Endothelial cell of umbilical vein (primary cell): ENCODE data around the gene ITIH4. TPM values are rescaled to one million over a fixed set of nuclear protein-coding genes. Genes with fewer than 3 reads are reported as not detected.

Experiments used
- Bru-seq: library from RNA; stranded (reverse); fragments of 400-500 nt; gene quantifications from one replicate; lab custom pipeline; 2021; lab: Mats Ljungman, UMichigan
- BruChase-seq, 2 experiments: library from RNA; stranded (reverse); fragments of 400-500 nt; gene quantifications; one replicate each; lab custom pipeline; 2021; lab: Mats Ljungman, UMichigan
- BruUV-seq: library from RNA; stranded (reverse); fragments of 400-500 nt; replicated peaks from 2 replicates; lab custom pipeline; 2021; lab: Mats Ljungman, UMichigan
- CTCF ChIA-PET: fragments of 300-600, 350-600 bp; sonication (Branson Sonifier 250); formaldehyde crosslinking; loops from one replicate; lab custom pipeline; 2021; ENCODE audit warnings: antibody characterized with exemption, inconsistent platforms; lab: Charles Lee
- POLR2A ChIA-PET: fragments of 300-600, 350-600 bp; sonication (Branson Sonifier 250); formaldehyde crosslinking; loops from one replicate; lab custom pipeline; 2021; ENCODE audit warnings: antibody characterized with exemption, inconsistent platforms; lab: Charles Lee
- DNase-seq: peaks from one replicate; pipeline ENCODE4 v3.0.0-alpha.2; 2011; ENCODE audit warnings: low read depth, low spot score
- FAIRE-seq: peaks from 2 replicates; lab custom pipeline; 2011; peaks lifted over from hg19 to GRCh38; lab: Jason Lieb, UNC
- H2AFZ ChIP-seq: 2 replicates; pipeline ENCODE4 v1.6.0; 2012; ENCODE audit warnings: low read depth, low read length, control low read depth, inconsistent platforms
- H3K27ac ChIP-seq: 2 replicates; pipeline ENCODE4 v1.5.1; 2011; ENCODE audit warnings: low read depth, mild to moderate bottlenecking, control low read depth, low read length, moderate library complexity; ENCODE audit not compliant: insufficient read depth
- H3K27me3 ChIP-seq, 2 experiments: 2 replicates each; pipeline versions ENCODE4 v1.6.0 to v1.6.1; 2011; ENCODE audit warnings: low read length in 2 of 2, mixed read lengths in 1 of 2; ENCODE audit not compliant: control insufficient read depth in 2 of 2, insufficient read depth in 2 of 2
- H3K36me3 ChIP-seq, 2 experiments: 2 replicates in 1 of 2; 3 replicates in 1 of 2; pipeline ENCODE4 v1.5.1; 2011; ENCODE audit warnings: low read length in 2 of 2, mild to moderate bottlenecking in 1 of 2, moderate library complexity in 1 of 2; ENCODE audit not compliant: control insufficient read depth in 2 of 2, insufficient read depth in 2 of 2; ENCODE audit errors: extremely low read depth in 1 of 2
- H3K4me1 ChIP-seq: 3 replicates; pipeline ENCODE4 v1.5.1; 2011; ENCODE audit warnings: mild to moderate bottlenecking, low read length; ENCODE audit not compliant: control insufficient read depth, insufficient read depth; ENCODE audit errors: extremely low read depth
- H3K4me2 ChIP-seq: 2 replicates; pipeline ENCODE4 v1.6.1; 2011; ENCODE audit warnings: low read length, control low read depth, mixed read lengths; ENCODE audit not compliant: insufficient read depth
- H3K4me3 ChIP-seq, 3 experiments: fragments of 200-600 bp in 1 of 3; sonication (generic), shearing (Covaris generic) in 1 of 3; replicated peaks in 1 of 3; 2 replicates each; pipeline ENCODE4 v1.5.1; 2011 to 2016; ENCODE audit warnings: control low read depth in 3 of 3, low read length in 3 of 3, mild to moderate bottlenecking in 2 of 3, inconsistent platforms in 1 of 3, low read depth in 1 of 3, moderate library complexity in 1 of 3; ENCODE audit not compliant: insufficient read depth in 1 of 3
- H3K79me2 ChIP-seq: 2 replicates; pipeline ENCODE4 v1.6.0; 2012; ENCODE audit warnings: low read length, inconsistent platforms; ENCODE audit not compliant: control insufficient read depth, insufficient read depth
- H3K9ac ChIP-seq: replicated peaks from 2 replicates; pipeline ENCODE3; 2011; ENCODE audit warnings: low read length, control low read depth; ENCODE audit not compliant: insufficient read depth; ENCODE audit errors: extremely low read depth
- H3K9me1 ChIP-seq: replicated peaks from 3 replicates; pipeline ENCODE4 v1.6.0; 2011; ENCODE audit warnings: mild to moderate bottlenecking, low read length; ENCODE audit not compliant: control insufficient read depth, insufficient read depth; ENCODE audit errors: extremely low read depth
- H3K9me3 ChIP-seq: replicated peaks from 2 replicates; pipeline ENCODE4 v1.5.1; 2012; ENCODE audit warnings: low read length, inconsistent platforms; ENCODE audit not compliant: control insufficient read depth, insufficient read depth
- H4K20me1 ChIP-seq: replicated peaks from 2 replicates; pipeline ENCODE3; 2011; ENCODE audit warnings: mild to moderate bottlenecking, low read length; ENCODE audit not compliant: control insufficient read depth, insufficient read depth; ENCODE audit errors: extremely low read depth
- CTCF ChIP-seq, 2 donors: IDR thresholded peaks; 1 replicate in 1 of 2; 2 replicates in 1 of 2; pipeline ENCODE4 v1.5.1; 2011; ENCODE audit warnings: low read length in 2 of 2, mild to moderate bottlenecking in 2 of 2, moderate library complexity in 2 of 2, control low read depth in 1 of 2, inconsistent platforms in 1 of 2, low read depth in 1 of 2; ENCODE audit not compliant: insufficient read depth in 1 of 2; ENCODE audit errors: extremely low read depth in 1 of 2
- EZH2 ChIP-seq: IDR thresholded peaks from 2 replicates; pipeline ENCODE4 v1.6.1; 2012; ENCODE audit warnings: borderline replicate concordance, low read depth, mild to moderate bottlenecking, moderate library complexity, low read length, inconsistent platforms; ENCODE audit not compliant: severe bottlenecking
- FOS ChIP-seq: IDR thresholded peaks from 2 replicates; pipeline ENCODE4 v1.6.1; 2011; ENCODE audit warnings: mild to moderate bottlenecking, low read length, moderate library complexity, borderline replicate concordance; ENCODE audit not compliant: insufficient read depth
- GATA2 ChIP-seq: IDR thresholded peaks from 2 replicates; pipeline ENCODE4 v1.7.0; 2011; ENCODE audit warnings: low read depth, mild to moderate bottlenecking, moderate library complexity, mixed read lengths, low read length; ENCODE audit not compliant: insufficient read length, insufficient read depth
- dilution Hi-C: fragments of 300-500 bp; cut with MboI; formaldehyde crosslinking; loops from one replicate; pipeline ENCODE4 v1.15.0; 2019; ENCODE audit warnings: low sequenced_read_pairs; ENCODE audit not compliant: extremely low pct_ligation_motif_present
- intact Hi-C: fragments of 100-400 bp; cut with micrococcal nuclease; formaldehyde crosslinking; loops from one replicate; pipeline ENCODE4 v1.10.0; 2022
- long read RNA-seq: library from polyadenylated mRNA; stranded (forward); transcript quantifications from one replicate; pipeline ENCODE4 v2.0.0, GENCODE V29; 2021
- polyA minus RNA-seq, 3 experiments: library from RNA; depleted of rRNA, polyadenylated mRNA; stranded (reverse); fragments of >200 nt; gene quantifications; 1 replicate in 1 of 3; 2 replicates in 2 of 3; pipeline ENCODE4 v1.2.3, GENCODE V29; 2011
- polyA plus RNA-seq, 4 experiments: library from polyadenylated mRNA; depleted of rRNA in 3 of 4; stranded (reverse) in 3 of 4; unstranded in 1 of 4; fragments of >200 nt; gene quantifications; 2 replicates each; pipeline versions ENCODE4 v1.2.1 to v1.2.3, GENCODE V29; 2011 to 2012; ENCODE audit warnings: missing spikeins in 1 of 4
- total RNA-seq: library from RNA; stranded (reverse); gene quantifications from 2 replicates; pipeline ENCODE4 v1.2.3, GENCODE V29; 2021
- TF ChIP-seq, protein P1 (sequence below): IDR thresholded peaks from 2 replicates; pipeline ENCODE4 v1.6.1; 2011; ENCODE audit not compliant: insufficient read depth, insufficient read length

Gene ITIH4
- total RNA-seq: 0.60 and 2.4 TPM in 2 replicates
- 0.17 and 0.46 TPM in 2 replicates for polyA plus RNA-seq
- 0.18 TPM in 1 of 2 replicates, not detected in the other for polyA plus RNA-seq (2011; cell fraction: cytosol; rRNA removed)
- polyA plus RNA-seq (2011; cell fraction: nucleus; rRNA removed): 5.5 and 7.1 TPM in 2 replicates
- not detected in 2 replicates for polyA plus RNA-seq (2012)
- 0.76 TPM in 1 of 2 replicates, not detected in the other for polyA minus RNA-seq
- 0.41 TPM for polyA minus RNA-seq (2011; cell fraction: cytosol; rRNA and poly(A)+ RNA removed)
- 1.9 and 4.4 TPM in 2 replicates for polyA minus RNA-seq (2011; cell fraction: nucleus; rRNA and poly(A)+ RNA removed)
- percentile 27 among the genes with signal in this experiment for Bru-seq, nascent RNA
- percentile 12 among the genes with signal in this experiment for BruChase-seq, experiment 1, labeled RNA remaining after a 6-hour chase
- percentile 25 among the genes with signal in this experiment for BruChase-seq, experiment 2, labeled RNA remaining after a 2-hour chase
- long read RNA-seq: 0 reads

- peaks cover 6% of the 10 kb centered on the region for H3K4me1 ChIP-seq
- FAIRE-seq: no peak
- H3K9ac ChIP-seq: no peak within 1 kb of the TSS
- no TSS peak for BruUV-seq
- H3K27me3 ChIP-seq: no peaks in the 10 kb centered on the region
- H3K9me1 ChIP-seq: no peaks in the 10 kb centered on the region
- dilution Hi-C loops: no loop called here
- ChIA-PET CTCF (interaction anchor here (0.9 to 2.4 kb wide), 3 partner anchors 10 to 15 kb away, joined by 3 to 12 read pairs (median 4); no protein-coding TSS in a partner anchor), POLR2A (no interaction called here)
- H2AFZ ChIP-seq: no peak within 1 kb of the TSS
- no peak within 1 kb of the TSS for H3K4me3 ChIP-seq
- no peaks in the 10 kb centered on the region for H4K20me1 ChIP-seq
- TF ChIP-seq, protein P1, sequence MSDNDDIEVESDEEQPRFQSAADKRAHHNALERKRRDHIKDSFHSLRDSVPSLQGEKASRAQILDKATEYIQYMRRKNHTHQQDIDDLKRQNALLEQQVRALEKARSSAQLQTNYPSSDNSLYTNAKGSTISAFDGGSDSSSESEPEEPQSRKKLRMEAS: no peak
- TF ChIP-seq FOS (no peak), GATA2 (no peak), EZH2 (no peak), CTCF (IDR thresholded peaks at IDR 0.05; ENCODE audit: extremely low read depth in 1 of 2, insufficient read depth in 1 of 2, low read depth in 1 of 2, low read length in 2 of 2) (no peak)
- no peaks in the 10 kb centered on the region for H3K79me2 ChIP-seq
- no peak within 1 kb of the TSS for H3K4me2 ChIP-seq
- intact Hi-C loops: no loop called here
- H3K9me3 ChIP-seq: no peaks in the 10 kb centered on the region
- H3K27ac ChIP-seq: no peak within 1 kb of the TSS
- no peaks in the 10 kb centered on the region for H3K36me3 ChIP-seq
- DNase-seq: no peak
Observed at GRCh38 chr3:52830535-52831258, at the start of gene ITIH4. TSS of gene ITIH4 (minus strand) at chr3:52830672. CDS start at chr3:52830642, 30 bp downstream.
